Activated CD8-positive, alpha-beta memory T cell treated with anti-CD3 and anti-CD28 coated beads, Interleukin-2, amount 50 U/mL, for 24 hours (primary cell): ENCODE measurements around the gene CHRND.

Experiments
- DNase-seq: peaks from one replicate; pipeline ENCODE4 v3.0.0-alpha.2; 2020; ENCODE audit errors: extremely low read depth

CHRND gene

DNA sequence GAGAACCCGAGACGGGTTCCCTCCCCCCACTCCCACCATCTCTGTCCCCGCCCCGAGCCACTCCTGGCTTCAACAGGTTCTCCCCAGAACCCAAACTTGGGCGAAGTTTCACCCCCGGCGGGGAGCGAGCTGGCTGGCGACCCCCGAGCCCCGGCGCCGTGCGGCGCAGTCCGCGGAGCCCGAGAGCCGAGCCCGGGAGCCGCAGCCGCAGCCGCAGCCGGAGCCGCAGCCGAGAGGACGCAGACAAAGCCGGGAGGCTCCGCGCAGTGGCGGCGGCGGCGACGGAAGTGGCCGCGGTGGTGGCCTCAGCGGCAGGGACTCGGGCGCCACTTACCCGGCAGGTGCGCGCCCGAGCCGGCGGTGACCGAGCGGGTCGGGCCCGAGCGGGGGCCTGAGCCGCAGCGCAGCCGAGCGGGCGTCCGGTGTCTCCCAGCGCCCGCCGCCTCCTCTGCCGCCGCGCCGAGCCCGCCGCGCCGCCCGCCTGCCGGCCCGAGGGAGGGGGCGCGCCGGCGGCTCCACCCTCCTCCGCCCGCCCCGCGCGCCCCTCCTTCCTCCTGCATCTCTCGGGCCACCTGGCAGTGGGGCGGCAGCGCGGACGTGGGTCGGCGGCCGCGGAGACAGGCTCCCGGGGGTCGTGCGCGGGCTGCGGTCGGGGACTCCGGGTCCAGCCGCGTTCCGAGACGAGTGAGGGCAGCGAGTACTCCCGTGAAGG is 38.4 kb upstream of the CHRND start, which contains the start of gene ECEL1:
ECEL1 (minus strand) TSS at position 450 of the 712 bp plus-strand sequence. CDS start 1,181 bp downstream, outside the sequence.
- no peak for DNase-seq

DNA sequence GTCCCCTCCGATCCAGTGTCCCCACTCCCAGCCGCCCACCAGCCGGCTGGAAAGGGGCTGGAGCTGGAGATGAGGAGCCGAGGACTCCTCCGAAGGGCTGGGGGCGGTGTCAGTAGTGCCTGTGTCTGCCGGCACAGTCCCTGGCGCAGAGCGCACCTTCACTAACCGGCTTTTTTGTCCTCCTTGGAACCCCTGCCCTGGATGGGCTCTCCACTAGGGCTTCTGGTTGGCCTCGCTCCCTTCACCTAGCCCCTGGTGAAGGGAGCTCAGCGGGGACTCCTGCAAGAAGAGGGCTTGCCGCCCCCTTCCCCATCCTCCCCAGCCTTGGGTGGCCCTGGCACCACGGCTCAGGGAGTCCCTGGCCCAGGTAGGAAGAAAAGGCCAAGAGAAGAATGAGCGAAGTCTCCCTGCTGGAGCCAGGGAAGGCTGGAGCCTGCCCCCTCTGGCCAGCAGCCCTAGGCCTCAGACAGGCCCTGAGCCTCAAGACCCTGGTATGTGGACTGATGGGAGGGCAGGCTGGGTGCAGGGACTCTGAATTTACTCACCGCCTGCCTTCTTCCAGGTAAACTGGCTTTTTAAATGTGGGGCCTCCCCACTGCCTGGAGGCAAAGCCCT is 37.8 kb upstream of the CHRND start:
- no peak for DNase-seq

DNA sequence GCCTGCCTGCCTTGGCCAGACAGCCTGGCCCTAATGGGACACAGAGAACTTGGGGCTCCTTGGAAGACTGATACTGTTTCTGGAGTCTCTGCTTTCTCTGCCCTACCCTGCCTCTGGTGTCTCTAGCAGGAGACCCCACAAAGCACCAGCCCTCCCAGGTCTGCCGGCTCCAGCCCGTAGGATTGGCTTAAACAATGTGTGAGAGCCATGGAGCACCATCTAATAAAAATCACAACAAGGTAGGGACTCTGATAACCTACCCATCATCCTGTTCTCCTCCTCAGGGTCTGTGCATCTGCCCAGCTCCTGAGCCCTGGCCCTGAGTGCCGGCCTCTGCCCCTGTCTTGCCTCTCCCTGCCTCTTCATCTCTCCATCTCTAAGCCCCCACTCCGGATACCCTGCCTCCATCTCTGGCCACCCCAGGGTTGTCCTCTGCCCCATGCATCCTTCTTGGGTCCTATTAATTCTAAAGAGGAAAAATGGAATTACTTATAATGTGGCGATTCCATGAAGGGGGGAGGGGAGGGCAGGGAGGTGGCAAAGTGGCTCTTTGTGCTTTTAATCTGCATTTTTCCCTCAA is 37.1 kb upstream of the CHRND start:
- DNase-seq = no peak

DNA sequence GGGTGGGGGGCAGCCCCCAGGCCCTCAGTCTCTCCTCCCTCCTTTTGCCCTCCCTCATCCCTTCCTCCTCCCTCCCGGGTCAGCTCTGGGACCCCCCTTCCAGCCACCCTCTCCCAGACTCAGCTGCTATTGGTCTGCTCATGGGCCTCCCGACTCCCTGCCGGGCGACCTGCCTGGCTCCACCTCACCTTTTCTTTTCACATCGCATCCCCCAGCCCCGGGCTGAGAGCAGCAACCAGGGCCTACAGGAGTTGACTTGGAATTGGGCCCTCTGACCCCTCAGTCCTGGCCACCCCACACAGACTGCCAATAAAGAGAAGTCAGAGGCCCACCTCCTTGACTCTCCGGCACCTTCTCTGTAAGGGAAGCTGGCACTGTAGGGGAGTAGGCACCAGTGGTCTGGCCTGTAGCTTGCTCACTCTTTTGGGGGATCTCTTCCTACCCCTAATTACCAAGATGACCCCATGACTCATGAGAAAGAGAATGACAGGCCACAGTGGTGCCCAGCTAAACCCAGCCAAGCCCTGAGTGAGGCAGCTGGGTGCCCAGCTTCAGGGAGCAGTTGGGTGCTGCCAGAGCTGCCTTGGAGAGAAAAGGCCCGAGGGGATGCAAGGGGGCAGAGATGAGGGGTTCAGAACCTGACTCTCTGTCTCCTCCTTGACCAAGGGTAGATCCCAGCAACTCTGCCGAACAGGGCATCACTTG is 36.3 kb upstream of the CHRND start:
- no peak for DNase-seq

DNA sequence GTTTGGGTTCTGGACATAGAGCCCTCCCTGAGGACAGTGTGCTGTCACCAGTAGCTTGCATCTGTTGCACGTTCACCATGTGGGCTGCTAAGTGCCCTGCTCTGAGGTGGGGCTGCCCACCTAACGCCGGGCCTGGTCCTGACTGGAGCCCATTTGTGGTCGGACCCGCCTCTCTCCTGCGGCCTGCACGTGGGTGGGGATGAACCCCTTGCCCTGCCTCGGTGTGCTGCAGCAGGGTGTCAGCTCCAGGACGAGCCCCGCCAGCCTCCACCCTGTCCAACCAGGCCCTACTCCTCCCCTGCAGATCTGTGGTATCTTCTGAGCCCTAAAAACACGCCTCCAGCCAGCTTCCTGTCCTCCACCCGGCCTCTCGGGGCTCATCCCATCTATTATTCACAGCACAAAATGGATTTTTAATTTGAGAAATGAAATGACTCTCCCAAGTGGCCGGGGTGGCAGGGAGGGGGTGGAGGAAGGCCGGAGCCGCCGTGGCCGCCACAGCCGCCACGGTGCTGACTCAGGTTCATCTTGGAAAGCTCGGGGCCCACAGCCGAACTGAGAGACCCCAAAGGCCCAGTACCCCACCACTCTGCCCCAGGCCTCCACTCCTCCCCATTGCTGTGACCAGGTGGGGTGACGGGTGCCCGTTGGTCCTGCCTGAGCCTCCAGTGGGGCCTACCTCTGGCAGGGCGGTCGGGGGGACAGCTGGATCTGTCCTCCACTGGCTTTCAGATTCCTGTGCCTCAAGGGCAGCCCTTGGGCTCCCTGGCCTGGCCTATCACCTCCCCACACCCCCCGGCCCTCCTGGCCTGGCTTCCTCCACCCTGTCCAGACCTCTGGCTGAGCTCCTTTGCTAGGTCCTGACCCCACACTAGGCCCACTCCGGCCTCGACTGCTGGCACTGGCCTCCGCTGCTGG is 35.5 kb upstream of the CHRND start:
- no peak for DNase-seq

DNA sequence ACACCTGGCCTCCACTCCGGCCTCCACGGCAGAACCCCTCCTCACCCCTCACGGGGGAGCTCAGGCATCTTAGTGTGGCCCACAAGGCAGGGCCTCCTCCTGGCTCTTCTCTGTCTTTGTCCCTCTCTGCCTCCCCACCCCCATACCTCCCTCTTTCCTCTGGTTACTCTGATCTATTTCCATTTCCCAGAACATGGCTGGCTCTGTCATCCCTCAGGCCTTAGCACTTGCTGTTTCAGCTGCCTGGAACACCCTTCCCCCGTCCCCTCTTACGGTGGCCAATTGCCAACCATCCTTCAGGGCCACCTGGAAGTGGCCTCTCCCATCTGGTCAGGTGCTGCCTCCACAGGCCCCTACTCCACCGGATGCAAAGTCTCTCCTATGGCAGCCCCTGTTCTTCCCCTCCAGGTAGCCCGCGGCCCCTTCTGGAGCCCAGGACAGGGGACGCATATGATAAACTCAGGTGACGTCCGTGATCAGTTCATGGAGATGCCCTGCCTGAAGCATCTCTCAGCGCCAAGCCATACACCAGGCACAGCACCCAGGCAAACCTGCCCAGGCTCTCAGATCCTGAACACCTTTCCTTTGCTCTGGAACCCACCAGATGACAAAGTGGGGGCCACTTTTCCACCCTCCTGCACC is 34.7 kb upstream of the CHRND start:
- DNase-seq = no peak

DNA sequence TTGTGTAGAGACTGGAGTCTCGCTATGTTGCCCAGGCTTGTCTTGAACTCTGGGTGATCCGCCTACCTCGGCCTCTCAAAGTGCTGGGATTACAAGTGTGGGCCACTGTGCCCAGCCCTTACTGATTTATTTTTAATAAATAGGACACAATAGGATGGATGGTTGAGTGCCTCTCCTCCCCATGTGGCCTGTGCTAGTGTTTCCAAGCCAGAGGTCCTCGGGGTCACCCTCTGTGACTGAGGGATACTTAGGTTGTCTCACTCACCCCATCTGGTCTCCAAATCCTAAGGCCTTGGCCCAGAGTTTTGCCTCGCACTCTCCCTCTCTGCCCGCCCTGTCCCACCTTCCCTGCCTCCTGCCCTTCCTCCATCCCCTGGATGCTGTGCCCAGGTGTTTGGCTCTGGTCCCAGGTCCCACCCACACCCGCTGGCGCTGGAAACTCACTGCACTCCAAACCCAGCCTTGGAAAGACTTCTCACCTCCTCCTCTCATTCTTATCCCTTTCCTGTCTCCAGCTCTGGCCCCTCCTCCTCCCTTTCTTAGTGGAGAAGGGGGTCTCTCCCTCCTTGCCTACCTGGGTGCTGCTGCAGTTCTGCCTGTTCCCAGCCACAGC is 33.6 kb upstream of the CHRND start:
- DNase-seq = no peak

DNA sequence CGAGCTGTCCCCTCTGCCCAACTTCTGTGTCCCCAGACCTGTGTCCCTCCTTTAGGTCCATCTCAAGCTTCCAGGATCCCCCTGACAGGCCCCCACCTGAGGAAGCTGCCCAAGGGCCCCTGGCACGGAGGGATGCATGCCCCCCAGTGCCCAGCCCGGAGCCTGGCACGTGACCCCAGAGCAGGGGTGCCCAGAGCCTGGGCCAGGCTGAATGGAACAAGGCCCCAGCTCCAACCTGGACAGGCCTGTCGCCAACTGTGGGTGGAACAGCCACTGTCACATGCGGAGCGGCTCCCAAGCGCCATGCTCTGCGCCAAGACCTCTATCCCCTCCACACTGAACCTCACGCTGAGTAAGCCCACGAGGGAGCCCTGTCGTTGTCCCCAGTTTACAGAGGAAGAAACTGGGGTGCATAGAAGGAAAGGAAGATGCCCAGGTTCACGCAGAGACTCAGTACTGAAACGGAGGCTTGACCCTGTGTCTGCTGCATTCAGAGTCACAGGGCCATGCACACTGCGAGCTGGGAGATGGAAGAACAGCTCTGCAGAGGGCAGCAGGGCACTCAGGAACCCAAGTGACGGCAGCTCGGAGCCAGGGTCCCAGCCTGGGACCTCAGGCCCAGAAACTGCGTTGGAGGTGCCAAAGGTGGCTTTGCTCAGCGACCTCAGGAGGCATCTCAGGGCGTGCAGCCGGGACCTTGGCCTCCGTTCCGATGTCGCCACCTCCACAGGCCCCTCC is 32.8 kb upstream of the CHRND start:
- DNase-seq = no peak

DNA sequence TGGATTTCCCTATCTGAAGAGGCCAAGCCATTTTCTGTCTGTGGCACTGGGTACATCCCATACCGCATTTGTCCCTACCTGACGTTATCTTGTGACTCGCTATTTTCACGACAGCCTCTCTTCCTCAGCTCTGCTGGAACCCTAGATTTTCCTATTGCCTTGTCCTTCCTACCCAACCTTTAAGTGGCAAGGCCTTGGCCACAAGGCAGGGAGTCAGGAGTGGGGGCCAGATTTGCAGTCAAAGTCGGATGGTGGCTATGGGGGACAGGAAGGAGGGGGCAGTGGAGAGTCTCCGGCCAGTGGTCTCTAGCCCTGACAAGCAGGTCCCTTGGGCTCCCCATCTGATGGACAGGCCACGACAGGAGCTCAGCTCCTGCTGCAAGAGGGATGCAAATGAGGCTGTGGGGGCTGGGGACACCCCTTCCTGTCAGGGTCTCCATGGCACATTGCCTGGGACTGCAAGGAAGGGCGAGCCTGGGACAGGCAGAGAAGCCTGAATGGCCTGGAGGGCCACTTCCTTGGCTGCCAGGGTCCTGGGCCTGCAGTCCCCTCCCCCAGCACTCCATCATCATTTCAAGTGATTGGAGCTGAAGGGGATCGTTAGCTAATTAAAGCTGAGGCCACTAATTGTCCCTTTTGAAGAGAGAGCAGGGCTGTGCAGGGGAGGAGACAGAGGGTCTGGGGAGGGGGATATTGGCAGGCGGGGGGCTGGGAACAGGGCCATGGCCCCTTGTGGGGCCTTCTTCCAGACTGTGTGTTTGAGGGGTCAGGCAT is 32.1 kb upstream of the CHRND start:
- no peak for DNase-seq

DNA sequence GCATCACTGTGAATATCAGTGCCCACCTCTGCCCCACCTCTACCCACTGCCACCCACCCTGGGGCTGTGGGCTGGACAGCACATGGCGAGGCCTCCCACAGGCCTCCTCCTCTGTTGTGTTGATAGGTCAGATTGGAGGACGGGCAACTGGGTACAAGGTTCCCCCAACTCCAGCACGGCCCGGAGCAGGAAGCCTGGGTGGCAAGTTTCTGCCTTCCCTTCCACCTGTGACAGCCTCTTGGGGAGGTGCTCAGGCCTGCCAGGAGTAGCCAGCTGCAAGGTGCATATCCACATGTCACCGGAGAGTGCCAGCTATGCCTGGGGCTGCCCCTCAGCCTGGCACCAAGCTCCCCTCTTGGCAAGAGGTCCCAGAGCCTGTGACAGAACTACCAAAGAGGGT is 31.4 kb upstream of the CHRND start:
- DNase-seq = no peak

DNA sequence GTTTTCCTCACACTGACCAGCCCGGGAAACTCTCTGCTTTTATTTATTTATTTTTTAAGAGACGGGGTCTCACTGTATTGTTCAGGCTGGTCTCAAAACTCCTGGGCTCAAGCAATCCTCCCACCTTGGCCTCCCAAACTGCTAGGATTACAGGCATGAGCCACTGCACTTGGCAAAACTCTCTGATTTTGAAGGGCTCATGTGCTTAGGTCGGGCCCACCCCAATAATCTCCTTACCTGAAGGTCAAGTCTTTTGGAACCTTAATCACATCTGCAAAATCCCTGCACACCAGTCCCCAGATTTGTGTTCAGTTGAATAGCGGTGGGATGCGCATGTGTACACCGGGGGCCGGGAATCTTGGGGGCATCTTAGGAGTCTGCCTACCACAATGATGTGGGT is 30.7 kb upstream of the CHRND start:
- no peak for DNase-seq

DNA sequence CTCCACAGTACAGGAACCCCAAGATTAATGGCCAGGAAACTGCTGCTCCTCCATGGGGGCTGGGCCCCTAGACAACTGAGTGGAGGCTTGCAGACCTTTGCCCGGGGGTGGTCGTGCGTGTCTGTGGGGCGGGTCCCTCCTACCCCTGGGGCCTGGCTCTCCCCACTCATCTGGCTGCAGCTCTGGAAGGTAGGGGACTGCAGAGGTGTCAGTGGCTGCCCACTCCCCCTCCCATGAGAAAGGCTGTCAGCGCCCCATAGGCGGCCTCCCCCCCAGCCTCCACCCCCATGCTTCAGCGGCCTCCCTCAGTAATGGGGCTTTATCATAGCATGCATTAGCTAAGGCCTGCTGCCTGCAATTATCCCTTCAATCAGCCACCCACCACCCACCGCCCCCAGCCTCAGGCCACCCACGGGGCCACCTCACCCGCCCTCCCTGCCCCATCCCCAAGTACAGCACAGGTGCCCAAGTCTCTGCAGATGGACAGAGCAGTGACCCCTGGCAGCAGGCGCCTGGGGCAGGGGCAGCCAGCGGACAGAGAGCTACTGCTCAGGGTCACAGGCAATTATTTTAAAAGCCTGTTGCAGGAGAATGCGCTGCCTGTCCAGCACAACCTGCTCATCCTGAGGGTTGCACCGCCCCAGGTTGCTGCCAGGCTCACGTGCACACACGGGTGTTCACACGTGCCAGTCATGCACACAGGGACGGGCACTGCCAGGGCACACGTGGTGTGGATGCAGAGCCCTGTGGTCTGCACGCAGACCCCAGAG is 29.3 kb upstream of the CHRND start:
- DNase-seq = no peak

DNA sequence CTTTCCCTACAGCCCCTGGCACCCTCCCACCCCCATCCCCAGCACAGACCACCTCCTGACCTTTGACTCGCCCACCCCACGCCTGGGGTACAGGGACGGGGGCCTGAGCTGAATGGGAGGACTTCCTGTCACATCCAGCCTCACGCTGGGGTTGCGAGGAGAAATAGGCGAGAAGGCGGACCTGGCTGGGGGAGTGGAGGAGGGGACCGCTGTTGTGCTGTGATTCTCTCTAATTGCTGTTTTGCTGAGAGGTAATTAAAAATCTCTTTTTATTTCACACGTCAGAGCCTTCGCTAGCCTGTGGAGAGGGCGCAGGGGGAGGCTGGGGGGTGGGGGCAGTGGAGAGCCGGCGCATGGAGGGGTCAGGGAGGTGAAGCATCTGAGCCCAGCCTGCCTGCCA is 28.6 kb upstream of the CHRND start:
- DNase-seq = no peak

DNA sequence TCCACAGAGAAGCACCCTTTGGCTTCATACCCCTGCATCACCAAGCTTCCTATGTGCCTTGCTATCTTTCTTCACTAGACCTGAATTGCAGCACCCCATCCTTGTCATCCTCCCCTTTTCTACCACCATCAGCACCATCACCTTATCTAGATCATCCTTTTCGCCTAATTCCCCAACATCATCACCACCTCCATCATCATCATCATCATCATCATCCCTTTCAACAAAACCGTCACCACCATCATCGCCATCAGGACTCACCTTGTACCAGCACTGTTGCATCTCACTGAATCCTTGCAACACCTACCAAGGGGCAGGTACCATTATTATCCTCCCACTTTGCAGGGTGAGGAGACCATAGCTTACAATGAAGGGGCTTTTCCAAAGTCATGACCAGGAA is 27.5 kb upstream of the CHRND start:
- no peak for DNase-seq

DNA sequence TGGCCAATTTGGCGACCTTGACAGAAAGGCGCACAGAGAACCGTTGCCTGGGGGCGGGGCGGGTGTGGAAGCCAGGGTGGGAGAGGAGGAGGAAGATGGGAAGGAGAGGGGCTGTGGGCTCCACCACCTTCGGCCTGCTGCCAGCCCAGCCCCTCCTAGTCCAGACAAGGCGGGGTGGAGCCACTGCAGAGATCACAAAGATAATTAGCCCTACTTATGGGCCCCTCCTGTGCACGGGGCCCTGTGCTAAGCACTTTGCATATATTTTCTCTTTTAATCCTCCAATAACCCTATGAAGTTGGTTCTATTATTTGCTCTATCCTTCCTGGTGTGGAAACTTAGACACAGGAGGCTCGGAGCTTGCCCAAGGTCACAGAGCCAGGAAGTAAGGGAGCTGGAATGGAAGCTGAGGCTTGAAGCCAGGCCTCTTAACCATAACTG is 24.6 kb upstream of the CHRND start:
- DNase-seq = no peak

DNA sequence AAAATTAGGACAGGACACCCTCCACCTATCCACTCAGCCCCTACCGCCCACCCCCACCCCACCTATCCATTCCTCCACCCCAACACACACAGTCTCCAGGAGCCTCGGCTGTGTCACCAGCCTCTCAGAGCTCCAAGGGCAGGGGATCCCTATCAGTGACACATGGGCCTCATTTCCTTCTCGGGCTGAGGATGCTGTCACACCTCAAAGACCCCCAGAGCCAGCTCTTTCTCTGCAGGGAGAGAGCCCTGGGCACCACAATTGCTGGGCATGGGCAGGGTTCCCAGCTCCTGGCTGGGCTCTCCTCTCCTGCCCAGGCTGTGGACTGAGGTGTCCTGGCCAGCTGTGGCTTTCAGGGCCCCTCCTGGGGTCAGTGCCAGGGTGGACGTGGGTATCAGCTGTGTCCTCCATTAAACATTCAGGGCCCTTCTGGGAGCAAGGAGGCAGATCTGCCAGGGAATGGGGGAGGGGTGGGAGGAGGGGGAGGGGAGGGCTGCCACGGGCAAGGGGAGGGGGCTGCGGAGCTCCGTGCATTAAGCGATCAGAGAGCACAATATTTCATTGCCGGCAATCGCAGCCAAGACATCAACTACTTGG is 24.1 kb upstream of the CHRND start:
- DNase-seq = no peak

DNA sequence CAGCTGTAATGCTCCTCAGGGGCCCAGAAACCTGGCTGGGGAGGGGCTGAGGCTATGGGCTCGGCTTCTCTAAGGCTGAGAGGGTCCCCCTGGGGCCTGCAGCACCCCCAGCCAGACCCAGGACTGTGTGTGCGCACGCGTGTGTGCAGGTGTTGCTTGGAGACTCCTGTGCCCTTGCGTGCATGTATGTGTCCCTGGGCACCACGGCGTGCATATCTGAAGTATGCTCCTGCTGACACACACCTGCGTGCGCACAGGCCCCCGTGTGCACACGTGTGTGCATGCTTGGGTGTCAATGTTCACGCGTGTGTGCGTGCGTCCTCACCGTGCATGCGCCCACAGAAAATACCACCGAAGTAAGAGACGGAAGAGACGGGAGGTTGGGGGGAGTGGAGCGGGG is 23.4 kb upstream of the CHRND start:
- DNase-seq = no peak
